HFF-Myc (cell line): ENCODE results near the gene PLXNA4.

Source experiments
- DNase-seq: peaks from one replicate; pipeline ENCODE4 v3.0.0-alpha.2; 2011; ENCODE audit warnings: low read depth; ENCODE audit errors: extremely low read depth
- H3K4me3 ChIP-seq: replicated peaks from 2 replicates; pipeline ENCODE4 v1.5.1; 2011; ENCODE audit warnings: low read depth, mild to moderate bottlenecking, control low read depth, low read length
- CTCF ChIP-seq: IDR thresholded peaks from 2 replicates; pipeline ENCODE4 v1.5.1; 2012; ENCODE audit warnings: mild to moderate bottlenecking, low read depth, low read length, control low read depth; ENCODE audit errors: missing control alignments

The PLXNA4 gene

GRCh38 chr7:132276234-132276630, 300.0 kb downstream of the PLXNA4 start:
- H3K4me3 ChIP-seq, result no peak overlapping the region
- no peak for TF ChIP-seq CTCF
- DNase-seq, result no peak

- TF ChIP-seq CTCF, result no peak
- no peak for DNase-seq
- no peak overlapping the region for H3K4me3 ChIP-seq
Observed at GRCh38 chr7:132275416-132276233, 300.6 kb downstream of the PLXNA4 start.

GRCh38 chr7:132272763-132273371, 303.4 kb downstream of the PLXNA4 start:
- H3K4me3 ChIP-seq, result no peak overlapping the region
- no peak for TF ChIP-seq CTCF
- no peak for DNase-seq

GRCh38 chr7:132270517-132270916, 305.8 kb downstream of the PLXNA4 start:
- no peak for TF ChIP-seq CTCF
- no peak for DNase-seq

GRCh38 chr7:132269718-132270117, 306.6 kb downstream of the PLXNA4 start:
- no peak for TF ChIP-seq CTCF
- no peak overlapping the region for H3K4me3 ChIP-seq

More at GRCh38 chr7:132270517-132270916, 305.8 kb downstream of the PLXNA4 start:
- H3K4me3 ChIP-seq, result no peak overlapping the region

GRCh38 chr7:132263151-132263550, 313.1 kb downstream of the PLXNA4 start:
- no peak for TF ChIP-seq CTCF
- H3K4me3 ChIP-seq, result no peak overlapping the region
- no peak for DNase-seq

More at GRCh38 chr7:132269718-132270117, 306.6 kb downstream of the PLXNA4 start:
- no peak for DNase-seq

- H3K4me3 ChIP-seq, result no peak overlapping the region
- TF ChIP-seq CTCF, result no peak
- no peak for DNase-seq
Observed at GRCh38 chr7:132262160-132262470, 314.2 kb downstream of the PLXNA4 start.
